Adipose tissue (tissue), 3 donors: Measurements from ENCODE around the gene EHMT2. TPM values are rescaled to one million over a fixed set of nuclear protein-coding genes. Genes with fewer than 3 reads are reported as not detected.
"Not testable (repeated sequence)": the region's sequence is repeated elsewhere in the genome, so short reads cannot be mapped to it uniquely, and the experiment has no call there.

Experiments
- H3K27ac ChIP-seq: one replicate; pipeline ENCODE4 v1.5.1; 2013; ENCODE audit warnings: low read depth, low read length
- WGBS, 3 donors: extraction: QIAGEN DNeasy Blood & Tissue Kit; methylation state at CpG; one replicate each; pipeline ENCODE4 v1.1.7; 2013; 5-methylcytosine and 5-hydroxymethylcytosine counted together
- polyA plus RNA-seq, 3 donors: library from polyadenylated mRNA; stranded (reverse); fragments of 200-250 nt; gene quantifications; one replicate each; pipeline ENCODE4 v1.2.3, GENCODE V29; 2013
- donor health status: healthy with polysubstance abuse.
- donor health status: Bipolar disorder and iron deficiency.
- donor health status: healthy.

Gene EHMT2
- polyA plus RNA-seq, 3 donors: 20.1 to 35.8 (median 23.0) TPM

DNA sequence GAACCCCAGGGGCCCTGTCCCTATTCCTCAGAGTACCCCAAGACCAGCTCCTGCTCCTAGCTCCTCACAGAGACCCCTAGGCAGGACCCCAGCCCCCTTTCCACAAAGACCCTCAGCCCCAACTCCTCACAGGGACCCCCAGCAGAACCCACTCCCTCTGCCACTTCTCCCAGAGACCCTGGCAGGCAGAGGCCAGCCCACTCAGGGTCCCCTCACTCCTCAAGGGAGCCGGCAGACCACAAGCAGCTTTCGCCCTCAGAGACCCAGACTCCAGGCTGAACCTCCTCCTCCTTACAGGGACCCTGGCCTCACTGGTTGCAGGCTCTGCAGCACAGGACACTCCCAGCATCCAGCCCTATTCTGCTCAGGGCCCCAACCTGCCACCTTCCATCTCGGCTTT lies 19.3 kb downstream of the EHMT2 start:
- H3K27ac ChIP-seq: no peak overlapping the region
- 71 to 83% (median 78%) methylated on average over 3 of the region's 3 CpGs for WGBS, 3 donors

GRCh38 chr6:31877651-31878161 lies 19.8 kb downstream of the EHMT2 start:
- no peak overlapping the region for H3K27ac ChIP-seq
- WGBS, 3 donors: 41 to 75% (median 67%) methylated on average over 10 of the region's 10 CpGs

GRCh38 chr6:31877125-31877650 lies 20.3 kb downstream of the EHMT2 start:
- WGBS, 3 donors: 50 to 75% (median 72%) methylated on average over 3 of the region's 3 CpGs
- H3K27ac ChIP-seq: no peak overlapping the region

GRCh38 chr6:31876357-31876756 lies 21.1 kb downstream of the EHMT2 start:
- no peak overlapping the region for H3K27ac ChIP-seq
- 82 to 94% (median 90%) methylated on average over 7 of the region's 7 CpGs for WGBS, 3 donors

- WGBS, 3 donors: 55 to 65% (median 64%) methylated on average over 5 of the region's 5 CpGs
- no peak overlapping the region for H3K27ac ChIP-seq
Observed at GRCh38 chr6:31875877-31876276, 21.6 kb downstream of the EHMT2 start.

- no peak overlapping the region for H3K27ac ChIP-seq
Observed at GRCh38 chr6:31874836-31875572, 22.5 kb downstream of the EHMT2 start.

DNA sequence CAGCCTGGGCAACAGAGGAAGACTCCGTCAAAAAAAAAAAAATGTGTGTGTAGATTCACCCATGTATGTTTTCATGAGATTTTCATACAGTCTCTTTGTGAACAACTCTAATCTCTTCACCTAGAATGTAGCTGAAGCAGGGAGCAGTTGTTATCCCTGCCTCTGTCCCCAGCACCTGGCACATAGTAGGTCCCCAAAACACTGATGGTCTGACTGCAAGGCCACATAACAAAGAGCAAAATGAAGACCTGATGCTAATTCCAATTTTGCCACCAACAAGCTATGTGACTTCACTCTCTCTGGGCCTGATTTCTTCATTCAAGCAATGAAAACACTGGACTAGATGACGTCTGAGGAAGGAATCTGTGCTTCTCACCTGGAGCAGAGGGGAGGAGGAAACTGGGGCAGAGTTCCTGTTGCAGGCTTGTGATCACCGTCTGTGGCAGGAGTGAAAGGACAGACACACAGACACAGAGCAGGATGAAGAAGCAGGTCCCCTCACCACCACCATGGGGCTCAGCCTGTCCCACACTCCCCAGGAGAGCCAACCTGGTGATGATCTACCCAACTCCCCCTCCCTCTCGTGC lies 23.3 kb downstream of the EHMT2 start:
- no peak overlapping the region for H3K27ac ChIP-seq
- 49 to 72% (median 52%) methylated on average over 4 of the region's 4 CpGs for WGBS, 3 donors

More at GRCh38 chr6:31874836-31875572, 22.5 kb downstream of the EHMT2 start:
- WGBS, 3 donors: 76 to 84% (median 79%) methylated on average over 5 of the region's 5 CpGs

DNA sequence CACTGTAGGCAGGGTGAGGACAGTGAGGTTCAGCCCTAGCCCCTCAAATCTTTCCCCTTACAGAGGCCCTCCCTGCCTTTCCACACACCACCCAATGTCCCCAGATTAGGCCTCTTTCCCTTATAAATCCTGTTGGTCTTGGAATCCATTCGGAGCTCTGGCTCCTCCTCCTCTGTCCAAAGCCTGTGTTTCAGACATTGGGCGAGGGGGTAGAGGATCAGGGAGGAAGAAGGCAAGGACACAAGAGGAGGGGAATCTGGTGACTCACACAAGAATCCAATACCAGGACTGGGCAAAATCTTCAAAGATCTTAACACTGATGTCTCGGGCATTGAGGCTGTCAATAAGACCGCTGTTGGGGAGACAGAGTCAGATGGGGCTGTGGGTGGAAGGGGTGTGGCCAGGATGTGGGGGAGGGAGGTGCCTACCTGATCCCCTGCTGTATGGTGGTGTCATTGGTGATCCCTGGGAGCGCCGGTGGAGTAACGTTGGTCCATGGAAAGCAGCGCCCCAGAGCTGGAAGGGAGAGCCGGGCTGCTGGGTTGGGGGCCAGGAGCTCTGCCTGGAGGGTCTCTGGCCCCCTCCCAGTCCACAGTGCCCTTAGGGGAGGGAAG lies 26.3 kb downstream of the EHMT2 start:
- WGBS, 3 donors: 64 to 67% (median 66%) methylated on average over 9 of the region's 9 CpGs
- H3K27ac ChIP-seq: no peak overlapping the region

DNA sequence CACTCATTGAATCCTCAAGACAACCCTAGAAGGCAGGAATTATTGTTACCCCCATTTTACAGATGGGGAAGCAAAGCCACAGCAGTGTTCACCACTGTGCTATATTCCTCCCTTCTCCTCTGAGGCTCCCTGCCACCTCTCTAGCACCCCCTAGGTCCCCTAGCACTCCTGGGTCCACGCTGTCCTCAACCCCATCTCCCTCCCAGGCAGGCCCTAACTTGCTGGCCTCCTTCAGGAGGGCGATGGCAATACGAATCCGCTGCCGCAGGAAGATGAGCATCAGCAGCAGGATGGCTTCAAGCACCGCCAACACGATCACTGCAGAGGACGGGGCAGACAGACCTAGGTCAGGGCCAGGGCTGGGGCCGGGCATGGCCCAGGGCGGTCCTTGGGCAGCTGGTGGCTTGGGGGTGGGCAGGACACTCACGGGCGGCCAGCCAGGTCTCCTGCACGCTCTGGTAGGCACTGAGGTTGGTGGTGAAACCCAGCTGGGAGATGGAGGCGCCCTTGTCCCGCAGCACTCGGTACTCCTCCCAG lies 27.0 kb downstream of the EHMT2 start:
- H3K27ac ChIP-seq: no peak overlapping the region
- 74 to 83% (median 76%) methylated on average over 16 of the region's 16 CpGs for WGBS, 3 donors

- WGBS, 3 donors: 79 to 81% (median 80%) methylated on average over 8 of the region's 8 CpGs
Observed at GRCh38 chr6:31869343-31869742, 28.2 kb downstream of the EHMT2 start.

DNA sequence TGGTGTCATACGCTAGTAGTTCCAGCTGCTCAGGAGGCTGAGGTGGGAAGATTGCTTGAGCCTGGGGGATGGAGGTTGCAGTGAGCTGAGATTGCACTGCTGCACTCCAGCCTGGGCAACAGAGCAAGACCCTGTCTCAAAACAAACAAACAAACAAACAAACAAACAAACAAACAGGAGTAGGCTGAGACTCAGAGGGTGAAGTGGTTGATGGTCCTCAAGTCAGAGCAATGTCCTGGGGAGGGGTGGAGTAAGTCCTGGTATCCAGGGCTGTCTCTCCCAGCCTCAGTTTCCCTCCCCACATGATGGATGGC lies 28.9 kb downstream of the EHMT2 start:
- H3K27ac ChIP-seq: not testable (repeated sequence)
- 85 to 100% (median 94%) methylated on average over 1 of the region's 1 CpG for WGBS, 3 donors

More at GRCh38 chr6:31869343-31869742, 28.2 kb downstream of the EHMT2 start:
- H3K27ac ChIP-seq: no peak overlapping the region

DNA sequence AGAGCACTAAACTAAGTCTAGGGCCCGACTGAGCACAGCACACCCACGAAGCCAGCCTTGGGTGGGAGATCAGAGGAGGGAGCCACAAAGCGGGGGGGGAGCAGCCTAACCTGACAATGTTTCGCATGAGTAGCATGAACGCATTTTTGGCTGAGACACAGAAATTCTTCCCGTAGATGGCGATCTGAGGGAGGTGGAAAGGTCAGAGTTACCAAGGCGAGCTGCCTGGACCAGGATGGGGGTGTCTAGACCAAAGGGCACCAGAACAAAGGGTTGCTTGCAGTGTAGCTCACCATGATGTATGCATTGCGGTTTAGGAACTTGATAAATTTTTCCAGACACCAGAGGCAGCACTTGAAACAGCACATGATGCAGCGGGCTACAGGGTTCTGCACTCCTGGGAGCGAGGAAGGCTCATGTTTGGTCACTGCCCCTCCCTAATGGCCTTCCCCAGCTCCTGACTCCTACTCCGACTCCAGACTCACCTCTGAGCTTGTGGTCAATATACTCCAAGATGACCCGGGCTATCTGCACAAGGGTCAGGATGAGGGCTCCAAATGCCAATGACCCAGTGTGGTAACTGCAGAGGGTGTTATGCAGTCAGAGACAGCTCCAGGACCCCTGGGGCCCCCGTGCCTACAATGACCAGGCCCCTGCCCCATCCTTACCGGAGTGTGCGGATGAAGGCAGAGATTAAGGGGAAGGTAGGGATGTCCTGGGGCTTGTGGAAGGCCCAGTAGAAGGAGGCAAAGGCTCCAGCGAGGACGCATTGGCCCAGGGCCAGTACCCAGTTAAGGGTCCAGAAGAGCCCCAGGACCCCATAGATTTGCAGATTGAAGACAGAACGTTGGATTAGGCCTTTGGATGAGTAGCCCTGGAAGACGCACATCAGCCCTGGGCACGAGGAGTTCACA lies 32.0 kb downstream of the EHMT2 start:
- 80 to 84% (median 81%) methylated on average over 21 of the region's 21 CpGs for WGBS, 3 donors
- H3K27ac ChIP-seq: no peak overlapping the region

DNA sequence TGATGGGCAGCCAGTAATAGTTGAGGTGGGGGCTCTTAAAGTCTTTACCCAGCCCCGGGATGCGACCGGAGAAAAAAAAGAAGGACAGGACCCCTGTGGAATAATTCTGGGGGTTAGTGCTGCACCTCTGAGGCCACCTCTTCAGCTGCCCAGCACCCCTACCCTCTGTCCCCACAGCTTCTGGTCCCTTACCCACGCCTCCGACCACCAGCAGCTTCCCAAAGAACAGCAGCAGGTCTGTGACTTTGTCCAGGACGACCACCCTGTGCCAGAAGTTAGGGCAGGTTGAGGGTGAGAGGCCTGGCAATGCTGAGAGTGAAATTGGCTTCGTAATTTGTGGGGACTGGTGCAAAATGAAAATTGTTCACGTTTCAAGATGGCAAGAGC lies 32.7 kb downstream of the EHMT2 start:
- H3K27ac ChIP-seq: no peak overlapping the region
- WGBS, 3 donors: 84 to 87% (median 86%) methylated on average over 8 of the region's 8 CpGs

GRCh38 chr6:31864123-31864562 lies 33.4 kb downstream of the EHMT2 start:
- not testable (repeated sequence) for H3K27ac ChIP-seq
- WGBS, 3 donors: 10 to 12% (median 11%) methylated on average over 16 of the region's 16 CpGs

DNA sequence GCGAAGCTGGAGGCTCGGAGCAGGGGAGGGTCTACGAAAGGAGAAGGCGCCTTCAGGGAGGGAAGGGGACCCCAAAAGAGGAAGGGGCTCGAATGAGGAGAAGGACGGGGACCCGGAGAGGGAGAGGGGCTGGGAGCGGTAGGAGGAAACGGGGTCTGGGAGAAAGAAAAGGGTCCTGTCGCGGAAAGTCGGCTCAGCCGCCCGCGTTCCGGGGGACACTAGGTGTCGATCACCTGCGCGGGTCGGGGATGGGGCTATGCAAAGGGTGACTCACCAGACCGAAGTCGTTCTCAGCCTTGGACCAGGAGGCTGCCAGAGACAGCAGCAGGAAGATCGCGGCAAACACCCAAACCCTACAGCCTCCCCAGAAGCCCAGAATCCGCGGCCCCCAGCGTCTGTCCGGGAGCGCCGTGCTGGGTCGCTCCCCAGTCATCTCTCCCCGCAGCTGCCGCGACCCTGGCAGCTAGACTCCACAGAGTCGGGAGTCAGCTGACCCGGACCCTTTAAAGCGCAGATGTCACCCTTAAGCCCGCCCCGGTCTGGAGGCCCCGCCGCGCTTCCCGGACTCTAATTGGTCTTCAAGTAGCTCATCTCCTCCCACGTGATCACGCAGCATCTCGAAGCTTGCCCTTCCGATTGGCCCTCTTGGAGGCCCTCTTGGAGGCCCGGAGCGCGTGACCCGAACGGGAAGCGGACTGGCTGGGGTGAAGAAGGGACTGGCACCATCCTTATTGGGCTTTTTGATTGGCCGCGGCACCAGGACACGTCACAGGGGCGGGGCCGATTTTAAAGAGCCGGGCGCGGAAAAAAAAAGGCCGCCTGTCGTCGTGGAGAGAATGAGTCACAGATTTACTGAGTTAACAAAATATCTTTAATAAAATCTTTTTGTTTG lies 34.9 kb downstream of the EHMT2 start, which contains the start of gene NEU1:
Gene NEU1 (minus strand): TSS at position 478 of the 892 bp plus-strand sequence. CDS start 45 bp downstream, at position 433.
- WGBS, 3 donors: 0 to 1% (median 1%) methylated on average over 56 to 64 of the region's 64 CpGs
- H3K27ac ChIP-seq: peak within 1 kb of the TSS; percentile 17

GRCh38 chr6:31861919-31862343 lies 35.6 kb downstream of the EHMT2 start:
- H3K27ac ChIP-seq: no peak overlapping the region
- 30 to 42% (median 39%) methylated on average over 17 of the region's 17 CpGs for WGBS, 3 donors

- H3K27ac ChIP-seq: no peak overlapping the region
- WGBS, 3 donors: 89 to 94% (median 93%) methylated on average over 7 of the region's 7 CpGs
Observed at GRCh38 chr6:31861150-31861549, 36.3 kb downstream of the EHMT2 start.
